NB4 (cell line): ENCODE data around the gene MCUB.

Experiments
- MYC ChIP-seq: IDR thresholded peaks from 2 replicates; pipeline ENCODE4 v1.6.1; 2011; ENCODE audit warnings: low read depth, low read length
- POLR2A ChIP-seq: IDR thresholded peaks from 2 replicates; pipeline ENCODE4 v1.6.1; 2011; ENCODE audit warnings: mild to moderate bottlenecking; ENCODE audit not compliant: insufficient read length; ENCODE audit errors: extremely low read depth
- TF ChIP-seq, protein P1 (sequence below): IDR thresholded peaks from one replicate; pipeline ENCODE4 v1.5.1; 2012; ENCODE audit warnings: low read depth, low read length
- TF ChIP-seq, protein P2 (sequence below): IDR thresholded peaks from 2 replicates; pipeline ENCODE4 v1.6.1; 2011; ENCODE audit warnings: low read depth, low read length

DNA sequence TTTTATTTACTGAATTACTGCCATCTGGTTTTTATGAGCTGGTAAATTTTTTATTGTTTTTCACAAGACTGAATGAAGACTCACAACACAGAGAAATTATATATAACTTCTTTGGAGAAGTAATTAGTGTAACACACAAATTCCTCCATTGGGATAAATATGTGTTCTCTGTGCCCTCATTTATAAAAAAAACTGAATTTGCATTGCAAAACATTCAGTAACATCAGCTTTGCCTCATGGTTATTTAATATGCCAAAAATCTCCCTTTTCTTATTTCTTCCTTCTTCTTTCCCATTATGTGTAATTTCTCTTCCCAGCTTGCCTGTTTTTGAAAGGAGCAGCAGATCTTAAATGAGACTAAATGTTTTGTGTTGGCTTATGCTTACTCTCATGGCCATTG lies 124.7 kb downstream of the MCUB start:
- TF ChIP-seq, protein P1, sequence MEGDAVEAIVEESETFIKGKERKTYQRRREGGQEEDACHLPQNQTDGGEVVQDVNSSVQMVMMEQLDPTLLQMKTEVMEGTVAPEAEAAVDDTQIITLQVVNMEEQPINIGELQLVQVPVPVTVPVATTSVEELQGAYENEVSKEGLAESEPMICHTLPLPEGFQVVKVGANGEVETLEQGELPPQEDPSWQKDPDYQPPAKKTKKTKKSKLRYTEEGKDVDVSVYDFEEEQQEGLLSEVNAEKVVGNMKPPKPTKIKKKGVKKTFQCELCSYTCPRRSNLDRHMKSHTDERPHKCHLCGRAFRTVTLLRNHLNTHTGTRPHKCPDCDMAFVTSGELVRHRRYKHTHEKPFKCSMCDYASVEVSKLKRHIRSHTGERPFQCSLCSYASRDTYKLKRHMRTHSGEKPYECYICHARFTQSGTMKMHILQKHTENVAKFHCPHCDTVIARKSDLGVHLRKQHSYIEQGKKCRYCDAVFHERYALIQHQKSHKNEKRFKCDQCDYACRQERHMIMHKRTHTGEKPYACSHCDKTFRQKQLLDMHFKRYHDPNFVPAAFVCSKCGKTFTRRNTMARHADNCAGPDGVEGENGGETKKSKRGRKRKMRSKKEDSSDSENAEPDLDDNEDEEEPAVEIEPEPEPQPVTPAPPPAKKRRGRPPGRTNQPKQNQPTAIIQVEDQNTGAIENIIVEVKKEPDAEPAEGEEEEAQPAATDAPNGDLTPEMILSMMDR = no peak
- TF ChIP-seq POLR2A (no peak), MYC (no peak)
- TF ChIP-seq, protein P2, sequence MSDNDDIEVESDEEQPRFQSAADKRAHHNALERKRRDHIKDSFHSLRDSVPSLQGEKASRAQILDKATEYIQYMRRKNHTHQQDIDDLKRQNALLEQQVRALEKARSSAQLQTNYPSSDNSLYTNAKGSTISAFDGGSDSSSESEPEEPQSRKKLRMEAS = no peak
